ENCODE data around the gene RAPGEF5. TPM values are rescaled to one million over a fixed set of nuclear protein-coding genes. Genes with fewer than 3 reads are reported as not detected.
"Not testable (repeated sequence)": the region's sequence is repeated elsewhere in the genome, so short reads cannot be mapped to it uniquely, and the experiment has no call there.

The RAPGEF5 gene
- total RNA-seq, 1 donor from 2014 or later, result 65.8 TPM

DNA sequence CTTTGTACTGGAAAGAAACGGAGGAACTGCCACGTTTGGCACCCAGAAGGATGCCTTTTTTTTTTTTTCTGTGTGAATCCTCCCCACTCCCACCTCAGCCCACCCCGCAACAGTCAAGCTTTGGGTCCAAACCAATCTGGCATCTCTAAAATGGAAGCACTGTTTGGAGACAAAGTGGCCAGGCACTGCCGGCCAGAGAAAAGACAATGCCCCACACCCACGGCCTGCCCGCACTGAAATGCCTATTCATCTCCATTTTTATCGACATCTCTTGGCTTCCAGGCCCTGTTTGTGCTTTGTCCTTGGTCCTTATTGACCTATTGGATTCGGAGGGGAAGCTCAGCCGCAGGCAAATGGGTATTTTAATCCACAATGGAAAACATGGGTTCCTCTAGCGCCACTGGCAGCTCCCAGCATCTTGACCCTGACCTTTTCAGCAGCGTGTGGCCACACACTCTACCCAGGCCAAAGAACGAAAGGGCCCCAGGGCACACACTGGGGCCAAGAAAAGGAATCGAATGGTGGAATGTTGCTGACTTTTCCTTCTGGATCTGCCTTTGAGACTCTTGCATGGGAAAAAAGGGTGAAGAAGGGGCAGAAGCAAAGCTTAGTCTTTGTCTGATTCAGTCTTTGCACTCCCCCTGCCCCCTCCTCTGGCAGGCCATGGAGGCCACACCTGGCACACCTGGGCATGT lies 248.7 kb downstream of the RAPGEF5 start:
- Histone ChIP-seq H3K36me3 (no peaks in the 10 kb centered on the region), H3K4me3 (no peak overlapping the region), H3K27ac (no peak overlapping the region), H3K27me3 (peaks cover 4% of the 10 kb centered on the region), H3K9me3 (no peaks in the 10 kb centered on the region), H3K4me1 (no peaks in the 10 kb centered on the region)
- intact Hi-C loops (cut with DNase I), result no loop called here
- no peak for DNase-seq (ENCODE audit: low spot score in 2 of 2)
- TF ChIP-seq, protein P1, sequence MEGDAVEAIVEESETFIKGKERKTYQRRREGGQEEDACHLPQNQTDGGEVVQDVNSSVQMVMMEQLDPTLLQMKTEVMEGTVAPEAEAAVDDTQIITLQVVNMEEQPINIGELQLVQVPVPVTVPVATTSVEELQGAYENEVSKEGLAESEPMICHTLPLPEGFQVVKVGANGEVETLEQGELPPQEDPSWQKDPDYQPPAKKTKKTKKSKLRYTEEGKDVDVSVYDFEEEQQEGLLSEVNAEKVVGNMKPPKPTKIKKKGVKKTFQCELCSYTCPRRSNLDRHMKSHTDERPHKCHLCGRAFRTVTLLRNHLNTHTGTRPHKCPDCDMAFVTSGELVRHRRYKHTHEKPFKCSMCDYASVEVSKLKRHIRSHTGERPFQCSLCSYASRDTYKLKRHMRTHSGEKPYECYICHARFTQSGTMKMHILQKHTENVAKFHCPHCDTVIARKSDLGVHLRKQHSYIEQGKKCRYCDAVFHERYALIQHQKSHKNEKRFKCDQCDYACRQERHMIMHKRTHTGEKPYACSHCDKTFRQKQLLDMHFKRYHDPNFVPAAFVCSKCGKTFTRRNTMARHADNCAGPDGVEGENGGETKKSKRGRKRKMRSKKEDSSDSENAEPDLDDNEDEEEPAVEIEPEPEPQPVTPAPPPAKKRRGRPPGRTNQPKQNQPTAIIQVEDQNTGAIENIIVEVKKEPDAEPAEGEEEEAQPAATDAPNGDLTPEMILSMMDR (IDR thresholded peaks at IDR 0.05), result no peak

DNA sequence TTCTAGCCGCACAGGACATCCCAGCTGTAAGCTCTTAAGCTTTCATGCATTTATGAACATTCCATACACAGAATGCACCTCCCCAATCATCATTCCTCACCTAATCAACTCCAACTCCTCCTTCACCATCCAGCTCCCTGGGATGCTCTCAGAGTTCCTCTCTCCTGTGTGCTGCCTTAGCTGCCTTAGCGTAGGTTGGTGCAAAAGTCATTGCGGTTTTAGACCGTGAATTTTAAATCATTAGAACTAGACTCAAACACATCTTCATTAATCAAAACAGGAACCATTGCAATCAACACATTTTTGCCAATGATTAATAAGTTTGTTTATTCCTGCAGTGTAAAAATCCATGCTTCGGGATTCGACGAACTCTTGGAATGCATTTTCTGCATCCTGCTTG lies 251.4 kb downstream of the RAPGEF5 start:
- peaks cover 4% of the 10 kb centered on the region for H3K27me3 ChIP-seq
- TF ChIP-seq, protein P1 (IDR thresholded peaks at IDR 0.05), result no peak
- no peaks in the 10 kb centered on the region for H3K4me1 ChIP-seq
- no peak overlapping the region for H3K27ac ChIP-seq
- H3K9me3 ChIP-seq, result no peaks in the 10 kb centered on the region
- H3K4me3 ChIP-seq, result no peak overlapping the region
- no peaks in the 10 kb centered on the region for H3K36me3 ChIP-seq
- no peak for DNase-seq (ENCODE audit: low spot score in 2 of 2)
- intact Hi-C loops (cut with DNase I), result no loop called here

DNA sequence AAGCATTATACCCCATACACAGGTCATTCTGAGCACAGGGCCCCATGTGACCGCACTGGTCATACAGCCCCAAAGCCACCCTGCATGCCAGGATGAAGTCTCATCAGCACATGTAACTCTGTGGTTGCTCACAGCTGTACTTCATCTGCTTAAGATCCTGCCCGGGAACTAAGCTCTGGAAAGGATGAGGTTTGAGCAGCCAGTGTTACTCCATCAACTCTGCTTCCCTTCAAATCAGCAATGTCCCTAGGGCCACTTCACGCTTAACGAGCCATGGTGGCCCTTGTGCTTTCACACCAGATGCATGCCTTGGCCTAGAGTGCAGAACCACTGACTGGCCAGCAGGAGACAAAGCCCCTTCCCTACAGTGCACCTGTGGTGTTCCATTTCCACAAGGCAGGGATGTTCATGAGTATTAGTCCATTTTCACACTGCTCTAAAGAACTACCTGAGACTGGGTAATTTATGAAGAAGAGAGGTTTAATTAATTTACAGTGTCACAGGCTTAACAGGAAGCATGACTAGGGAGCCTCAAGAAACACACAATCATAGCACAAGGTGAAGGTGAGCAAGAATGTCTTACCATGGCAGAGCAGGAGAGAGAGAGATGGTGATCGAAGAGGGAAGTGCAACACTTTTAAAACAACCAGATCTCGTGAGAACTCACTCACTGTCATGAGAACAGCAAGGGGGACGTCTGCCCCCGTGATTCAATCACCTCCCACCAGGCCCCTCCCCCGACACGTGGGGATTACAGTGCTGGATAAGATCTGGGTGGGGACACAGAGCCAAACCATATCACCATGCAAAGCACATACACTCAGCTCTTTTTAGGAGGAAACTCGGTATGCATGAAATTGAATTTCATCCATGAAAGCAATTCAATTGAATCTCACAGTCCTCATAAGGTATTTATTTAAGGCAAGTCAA lies 262.3 kb downstream of the RAPGEF5 start:
- DNase-seq (ENCODE audit: low spot score in 2 of 2), result peak in 1 of 2 donors; percentile 58
- Histone ChIP-seq H3K4me3 (no peak overlapping the region), H3K27me3 (no peaks in the 10 kb centered on the region), H3K9me3 (no peaks in the 10 kb centered on the region), H3K36me3 (no peaks in the 10 kb centered on the region), H3K4me1 (peaks cover 0 to 3% of the 10 kb centered on the region in 2 donors), H3K27ac (no peak overlapping the region)
- TF ChIP-seq, protein P1 (IDR thresholded peaks at IDR 0.05), result no peak
- intact Hi-C loops (cut with DNase I), result no loop called here

DNA sequence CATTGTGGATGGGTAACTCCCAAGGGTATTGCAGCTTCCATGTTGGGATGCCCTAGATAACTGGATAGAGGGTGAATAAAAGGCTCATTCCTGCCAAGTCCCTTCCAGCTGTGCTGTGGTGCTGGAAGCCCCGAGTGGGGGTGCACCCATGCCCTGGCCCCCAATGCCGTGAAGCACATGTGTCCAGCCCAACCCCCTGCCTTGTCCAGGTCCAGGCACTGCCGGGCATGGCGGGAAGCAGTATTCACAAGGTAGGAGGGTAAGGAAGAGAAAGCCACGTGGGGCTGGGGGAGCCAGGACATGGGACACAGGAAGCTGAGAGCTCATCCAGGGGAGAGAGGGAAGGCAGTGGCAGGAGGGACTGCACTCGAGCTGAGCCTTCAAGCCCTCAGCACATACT lies 263.0 kb downstream of the RAPGEF5 start:
- TF ChIP-seq, protein P1 (IDR thresholded peaks at IDR 0.05), result no peak
- intact Hi-C loops (cut with DNase I), result no loop called here
- no peak overlapping the region for H3K27ac ChIP-seq
- H3K4me1 ChIP-seq, result peaks cover 0 to 3% of the 10 kb centered on the region in 2 donors
- no peaks in the 10 kb centered on the region for H3K9me3 ChIP-seq
- H3K27me3 ChIP-seq, result no peaks in the 10 kb centered on the region
- peak in 1 of 2 donors; percentile 52 for DNase-seq (ENCODE audit: low spot score in 2 of 2)
- no peak overlapping the region for H3K4me3 ChIP-seq
- H3K36me3 ChIP-seq, result no peaks in the 10 kb centered on the region

DNA sequence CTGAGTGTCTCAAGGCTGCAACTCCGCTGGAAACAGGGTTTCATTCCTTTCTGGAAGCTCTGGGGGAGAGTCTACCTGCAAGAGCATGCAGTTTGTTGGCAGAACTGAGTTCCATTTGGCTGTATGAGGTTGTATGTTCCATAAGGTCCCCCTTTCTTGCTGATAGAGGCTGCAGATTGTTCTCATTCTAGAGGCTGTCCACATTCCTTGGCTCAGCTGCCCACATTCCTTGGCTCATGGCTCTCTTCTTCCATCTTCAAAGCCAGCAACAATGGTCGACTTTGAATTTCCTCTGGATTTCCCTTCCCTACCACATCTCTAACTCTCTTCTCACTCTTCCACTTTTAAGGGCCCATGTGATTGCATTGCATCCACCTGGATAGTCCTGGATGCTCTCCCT lies 264.0 kb downstream of the RAPGEF5 start:
- H3K36me3 ChIP-seq, result no peaks in the 10 kb centered on the region
- TF ChIP-seq, protein P1 (IDR thresholded peaks at IDR 0.05), result no peak
- no peaks in the 10 kb centered on the region for H3K27me3 ChIP-seq
- H3K9me3 ChIP-seq, result no peaks in the 10 kb centered on the region
- H3K4me1 ChIP-seq, result peaks cover 0 to 3% of the 10 kb centered on the region in 2 donors
- H3K27ac ChIP-seq, result no peak overlapping the region
- DNase-seq (ENCODE audit: low spot score in 2 of 2), result peak in 1 of 2 donors; percentile 33
- intact Hi-C loops (cut with DNase I), result no loop called here
- H3K4me3 ChIP-seq, result no peak overlapping the region

DNA sequence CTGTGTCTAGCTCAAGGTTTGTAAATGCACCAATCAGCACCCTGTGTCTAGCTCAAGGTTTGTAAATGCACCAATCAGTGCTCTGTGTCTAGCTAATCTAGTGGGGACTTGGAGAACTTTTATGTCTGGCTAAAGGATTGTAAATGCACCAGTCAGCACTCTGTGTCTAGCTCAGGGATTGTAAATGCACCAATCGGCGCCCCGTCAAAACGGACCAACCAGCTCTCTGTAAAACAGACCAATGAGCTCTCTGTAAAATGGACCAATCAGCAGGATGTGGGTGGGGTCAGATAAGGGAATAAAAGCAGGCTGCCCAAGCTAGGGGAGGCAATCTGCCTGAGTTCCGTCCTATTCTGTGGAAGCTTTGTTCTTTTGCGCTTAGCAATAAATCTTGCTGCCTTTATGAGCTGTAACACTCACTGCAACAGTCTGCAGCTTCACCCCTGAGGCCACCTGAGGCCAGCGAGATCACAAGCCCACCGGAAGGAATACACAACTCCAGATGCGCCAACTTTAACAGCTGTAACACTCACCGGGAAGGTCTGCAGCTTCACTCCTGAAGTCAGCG lies 265.9 kb downstream of the RAPGEF5 start:
- H3K4me1 ChIP-seq; H3K9me3 ChIP-seq; H3K27ac ChIP-seq; H3K27me3 ChIP-seq; intact Hi-C loops (cut with DNase I); H3K4me3 ChIP-seq; H3K36me3 ChIP-seq: not testable (repeated sequence)
- peak in 1 of 2 donors; percentile 40 for DNase-seq (ENCODE audit: low spot score in 2 of 2)

Measured in ascending aorta (tissue), 2 donors.